Activated CD4-positive, alpha-beta T cell treated with anti-CD3 and anti-CD28 coated beads, Interleukin-10, Interleukin-2, amounts not matched to agents 100 ng/mL and 50 ng/mL, durations not matched to agents 16 hours and 8 hours (primary cell): ENCODE results near the gene TM6SF1.
"Not testable (repeated sequence)": the region's sequence is repeated elsewhere in the genome, so short reads cannot be mapped to it uniquely, and the experiment has no call there.

Source experiments
- DNase-seq: peaks from one replicate; pipeline ENCODE4 v3.0.0-alpha.2; 2020

Gene TM6SF1

GRCh38 chr15:83118968-83119367 is 11.5 kb downstream of the TM6SF1 start:
- no peak for DNase-seq

DNA sequence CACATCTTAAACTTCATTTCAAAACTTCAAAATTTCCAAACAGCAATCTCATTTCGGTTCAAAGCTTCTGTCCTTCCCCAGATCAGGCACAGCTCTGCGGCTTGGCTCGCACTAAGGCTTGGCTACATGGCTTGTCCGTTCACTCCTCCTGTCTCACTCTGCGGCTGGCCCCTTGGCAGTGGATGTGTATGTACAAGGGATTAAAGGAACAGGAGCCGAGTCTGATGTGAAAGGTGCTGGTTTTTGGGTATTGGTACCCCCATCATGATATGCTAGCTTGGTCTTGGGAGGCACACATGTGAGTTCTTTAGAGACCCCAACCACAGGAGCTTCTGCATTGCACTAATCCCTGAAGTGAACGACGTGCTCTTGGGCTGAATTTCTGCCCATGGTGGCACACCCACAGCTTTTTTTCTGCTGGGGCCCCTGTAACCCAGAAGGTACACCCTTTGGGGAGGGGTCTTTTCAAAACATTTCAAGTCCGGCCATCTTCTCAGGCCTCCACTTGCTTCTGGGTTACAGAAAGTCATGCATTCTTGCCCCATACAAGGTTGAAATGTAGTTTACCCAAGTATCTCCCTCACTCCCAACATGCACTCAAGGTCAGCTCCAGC is 12.6 kb downstream of the TM6SF1 start:
- DNase-seq = no peak

- DNase-seq = no peak
These were observed 16.1 kb downstream of the TM6SF1 start for GRCh38 chr15:83123529-83123928.

GRCh38 chr15:83127547-83128150 is 20.2 kb downstream of the TM6SF1 start:
- no peak for DNase-seq

DNA sequence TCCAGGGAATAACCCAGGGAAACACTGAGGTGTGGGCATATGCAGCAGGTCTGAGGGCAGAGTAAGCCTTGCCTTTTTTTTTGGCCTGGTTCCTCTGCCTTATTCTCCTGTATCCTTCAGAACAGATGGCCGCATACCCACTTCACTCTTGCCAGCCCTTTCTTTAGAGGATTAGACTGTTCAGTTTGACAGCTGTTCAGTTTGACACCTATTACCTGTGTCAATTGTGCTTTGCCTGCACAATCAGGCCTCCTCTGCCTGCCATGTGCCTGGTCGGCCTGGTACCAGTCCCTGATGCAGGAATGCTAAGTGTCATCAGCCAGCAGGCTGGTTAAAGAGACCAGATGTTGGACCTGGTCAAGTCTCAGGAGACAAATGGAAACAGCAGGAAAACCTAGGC is 22.3 kb downstream of the TM6SF1 start:
- DNase-seq = no peak

DNA sequence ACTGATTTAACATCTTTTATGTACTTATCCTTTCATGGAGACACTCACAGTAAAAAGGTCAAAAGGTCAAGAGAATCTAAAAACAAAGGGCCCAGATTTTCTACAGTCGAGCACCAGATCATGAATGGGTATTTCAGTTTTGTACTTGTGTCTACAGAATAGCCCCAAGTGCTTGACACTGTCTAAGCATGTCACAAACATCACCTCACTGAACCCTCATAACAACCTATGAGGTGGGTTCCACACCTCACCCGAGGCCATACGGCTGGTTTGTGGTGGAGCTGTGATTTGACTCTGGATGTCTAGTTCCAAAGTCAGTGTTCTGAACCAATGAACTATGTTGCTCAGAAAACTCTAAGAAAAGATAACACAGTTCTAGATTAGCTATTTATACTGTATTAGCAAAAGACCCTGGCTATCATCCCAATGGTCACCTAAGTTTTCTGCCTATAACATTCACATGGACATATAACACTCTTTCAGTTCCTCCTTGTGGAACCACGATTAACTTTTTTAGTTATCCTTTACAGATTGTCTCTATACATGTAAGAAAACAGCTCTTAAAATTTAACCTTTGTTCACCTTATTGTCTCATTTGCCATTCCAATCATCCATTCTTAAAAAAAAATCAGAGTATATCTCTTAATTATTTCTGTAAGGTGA is 25.5 kb downstream of the TM6SF1 start:
- DNase-seq = no peak

GRCh38 chr15:83142151-83142550 is 34.7 kb downstream of the TM6SF1 start:
- DNase-seq = not testable (repeated sequence)

- no peak for DNase-seq
These were observed 37.3 kb downstream of the TM6SF1 start for GRCh38 chr15:83144771-83145170.

GRCh38 chr15:83153288-83153687 is 45.8 kb downstream of the TM6SF1 start:
- no peak for DNase-seq

DNA sequence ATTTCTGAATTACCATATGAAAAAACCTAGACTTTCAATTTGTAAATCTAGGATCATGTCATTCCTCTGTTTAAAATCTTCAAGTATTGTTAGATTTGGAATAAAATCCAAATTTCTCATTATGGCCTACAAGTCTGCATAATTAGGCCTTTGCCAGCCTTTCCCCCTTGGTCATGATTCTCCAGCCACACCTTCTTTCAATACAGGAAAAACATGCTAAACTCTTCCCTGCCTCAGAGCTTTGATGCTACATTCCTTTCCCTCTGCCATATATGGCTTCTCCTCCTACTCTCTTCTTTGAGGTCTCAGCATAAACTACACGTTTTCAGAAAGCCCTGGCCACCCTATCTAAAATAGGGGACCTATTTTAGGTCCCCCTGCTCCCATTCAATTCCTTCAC is 48.5 kb downstream of the TM6SF1 start:
- no peak for DNase-seq

- DNase-seq = peak; percentile 5
These were observed 50.9 kb downstream of the TM6SF1 start for GRCh38 chr15:83158393-83158792.

- DNase-seq = no peak
These were observed 53.3 kb downstream of the TM6SF1 start for GRCh38 chr15:83160741-83161140.

DNA sequence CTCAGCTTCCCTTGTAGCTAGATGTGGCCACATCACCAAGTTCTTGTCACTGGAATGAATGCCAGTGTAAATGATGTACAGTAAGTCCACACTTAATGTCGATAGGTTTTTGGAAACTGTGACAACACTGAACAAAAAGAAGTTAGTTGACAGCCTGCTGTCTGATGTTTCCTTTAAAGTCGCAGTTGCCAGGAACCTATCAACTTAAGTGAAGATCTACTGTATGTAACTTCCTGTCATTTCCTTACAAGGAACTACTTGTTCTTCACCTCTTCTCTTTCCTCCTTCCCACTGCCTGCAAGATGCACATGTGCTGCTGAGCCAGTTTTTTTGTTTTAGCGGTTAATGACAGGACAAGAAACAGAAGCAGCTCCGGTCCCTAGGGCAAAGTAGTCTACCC is 55.6 kb downstream of the TM6SF1 start:
- DNase-seq = peak; percentile 45

DNA sequence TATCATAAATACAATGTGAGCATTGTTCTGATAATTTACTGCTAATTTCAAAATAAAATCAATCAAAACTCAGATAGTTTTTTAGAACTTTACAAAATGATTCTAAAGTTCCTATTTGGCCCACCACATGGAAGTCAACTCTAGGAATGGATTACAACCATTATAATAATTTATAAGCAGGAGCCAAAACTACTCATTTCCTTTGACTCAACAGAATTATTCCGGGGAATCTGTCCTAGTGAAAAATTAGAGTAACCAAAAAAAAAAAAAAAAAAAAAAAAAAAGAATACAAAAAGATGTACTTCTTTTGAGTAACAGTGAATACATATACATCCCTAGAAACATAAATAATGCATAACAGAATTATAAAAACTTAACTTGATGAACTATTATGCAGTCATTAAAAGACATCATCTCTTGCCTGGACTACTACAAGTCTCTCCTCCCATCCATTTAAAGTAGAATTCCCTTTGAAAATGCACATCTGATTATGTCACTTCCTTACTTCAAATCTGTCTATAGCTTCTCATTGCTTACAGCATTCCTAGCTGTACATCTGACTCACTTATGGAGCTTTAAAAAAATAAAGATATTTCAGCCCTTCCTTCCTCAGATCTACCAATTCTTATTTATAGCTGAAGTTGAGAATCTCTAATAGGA is 56.8 kb downstream of the TM6SF1 start:
- DNase-seq = no peak

DNA sequence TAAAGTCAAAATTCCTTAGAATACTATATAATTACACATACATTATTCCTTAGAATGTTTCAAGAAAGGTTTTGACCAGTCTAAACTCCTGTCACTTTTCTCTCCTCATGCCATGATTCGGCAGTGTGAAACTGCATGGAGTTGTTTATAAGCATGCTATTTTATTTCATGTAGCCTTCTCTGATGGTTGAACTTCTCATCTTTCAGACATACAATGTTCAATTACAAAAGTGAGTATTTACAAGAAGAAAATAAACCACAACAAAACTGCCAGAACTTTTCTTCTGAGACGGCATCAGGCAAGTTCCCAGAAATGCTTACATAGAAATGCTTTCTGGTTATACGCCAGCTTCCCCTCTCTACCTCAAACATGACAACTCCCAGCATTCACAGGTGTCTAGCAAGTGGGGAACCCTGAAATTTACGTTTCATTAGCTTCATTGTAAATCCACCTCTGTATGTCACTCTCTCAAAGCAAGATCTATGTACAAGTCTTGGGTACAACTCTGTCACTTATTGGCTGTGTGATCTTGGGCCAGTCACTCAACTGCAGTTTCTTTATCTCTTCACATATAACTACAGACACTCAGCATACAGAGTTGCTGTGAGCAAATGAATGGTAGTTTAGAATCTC is 57.4 kb downstream of the TM6SF1 start:
- peak; percentile 72 for DNase-seq

- DNase-seq = no peak
These were observed 58.8 kb downstream of the TM6SF1 start for GRCh38 chr15:83166218-83166617.

- DNase-seq = no peak
These were observed 59.4 kb downstream of the TM6SF1 start for GRCh38 chr15:83166830-83167229.

DNA sequence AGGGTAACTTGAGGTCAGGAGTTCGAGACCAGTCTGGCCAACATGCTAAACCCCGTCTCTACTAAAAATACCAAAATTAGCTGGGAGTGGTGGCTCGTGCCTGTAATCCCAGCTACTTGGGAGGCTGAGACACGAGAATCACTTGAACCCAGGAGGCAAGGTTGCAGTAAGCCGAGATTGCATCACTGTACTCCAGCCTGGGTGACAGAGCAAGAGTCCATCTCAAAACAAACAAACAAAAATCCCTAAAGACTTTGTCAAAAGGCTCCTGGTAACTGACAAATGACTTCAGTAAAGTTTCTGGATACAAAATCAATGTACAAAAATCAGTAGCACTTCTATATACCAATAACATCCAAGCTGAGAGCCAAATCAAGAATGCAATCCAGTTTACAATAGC is 62.1 kb downstream of the TM6SF1 start:
- not testable (repeated sequence) for DNase-seq

DNA sequence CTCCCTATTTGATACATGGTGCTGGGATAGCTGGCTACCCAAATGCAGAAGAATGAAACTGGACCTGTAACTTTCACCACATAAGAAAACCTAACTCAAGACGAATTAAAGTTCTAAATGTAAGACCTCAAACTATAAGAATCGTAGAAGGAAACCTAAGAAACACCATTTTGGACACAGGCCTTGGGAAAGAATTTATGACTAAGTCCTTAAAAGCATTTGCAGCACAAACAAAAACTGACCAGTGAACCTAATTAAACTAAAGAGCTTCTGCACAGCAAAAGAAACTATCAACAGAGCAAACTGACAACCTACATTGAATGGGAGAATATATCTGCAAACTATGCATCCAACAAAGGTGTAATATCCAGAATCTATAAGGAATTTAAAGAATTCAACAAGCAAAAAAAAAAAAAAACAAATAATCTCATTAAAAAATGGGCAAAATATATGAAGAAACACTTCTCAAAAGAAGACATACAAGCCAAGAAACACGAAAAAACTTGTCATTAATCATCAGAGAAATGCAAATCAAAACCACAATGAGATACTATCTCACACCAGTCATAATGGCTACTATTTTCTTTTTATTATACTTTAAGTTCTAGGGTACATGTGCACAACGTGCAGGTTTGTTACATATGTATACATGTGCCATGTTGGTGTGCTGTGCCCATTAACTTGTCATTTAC is 63.2 kb downstream of the TM6SF1 start:
- DNase-seq = no peak

GRCh38 chr15:83174891-83175290 is 67.4 kb downstream of the TM6SF1 start:
- DNase-seq = no peak

DNA sequence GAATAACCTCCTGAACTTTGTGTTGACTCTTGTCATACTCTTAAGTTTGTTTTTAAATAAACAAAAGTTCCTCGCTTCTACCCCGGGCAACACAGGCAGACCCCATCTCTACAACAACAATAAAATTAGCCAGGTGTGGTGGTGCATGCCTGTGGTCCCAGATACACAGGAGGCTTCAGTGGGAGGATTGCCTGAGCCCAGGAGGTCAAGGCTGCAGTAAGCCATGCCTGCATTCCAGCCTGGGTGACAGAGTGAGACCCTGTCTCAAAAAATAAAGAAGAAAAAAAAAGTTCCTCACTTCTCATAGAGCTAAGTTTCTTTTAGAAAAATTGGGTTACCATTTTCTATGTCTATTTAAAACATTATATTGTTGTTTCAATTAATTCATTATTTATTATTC is 70.9 kb downstream of the TM6SF1 start:
- DNase-seq = no peak

GRCh38 chr15:83178869-83179325 is 71.5 kb downstream of the TM6SF1 start:
- no peak for DNase-seq

- DNase-seq = no peak
These were observed 78.1 kb downstream of the TM6SF1 start for GRCh38 chr15:83185561-83185960.
